GM12864 (cell line): ENCODE measurements around the gene SFMBT1.

Experiments
- DNase-seq: peaks from one replicate; pipeline ENCODE4 v3.0.0-alpha.2; 2011; ENCODE audit warnings: low read depth
- H3K4me3 ChIP-seq: 2 replicates; pipeline ENCODE4 v1.5.1; 2011; ENCODE audit warnings: mild to moderate bottlenecking, low read depth, low read length, control low read depth
- TF ChIP-seq, protein P1 (sequence below): IDR thresholded peaks from 2 replicates; pipeline ENCODE4 v1.5.1; 2011; ENCODE audit warnings: low read depth, mild to moderate bottlenecking, moderate library complexity, low read length, control low read depth, inconsistent platforms; ENCODE audit errors: missing control alignments

SFMBT1 gene

GRCh38 chr3:53084310-53085001 lies 38.6 kb upstream of the SFMBT1 start:
- DNase-seq = no peak
- TF ChIP-seq, protein P1, sequence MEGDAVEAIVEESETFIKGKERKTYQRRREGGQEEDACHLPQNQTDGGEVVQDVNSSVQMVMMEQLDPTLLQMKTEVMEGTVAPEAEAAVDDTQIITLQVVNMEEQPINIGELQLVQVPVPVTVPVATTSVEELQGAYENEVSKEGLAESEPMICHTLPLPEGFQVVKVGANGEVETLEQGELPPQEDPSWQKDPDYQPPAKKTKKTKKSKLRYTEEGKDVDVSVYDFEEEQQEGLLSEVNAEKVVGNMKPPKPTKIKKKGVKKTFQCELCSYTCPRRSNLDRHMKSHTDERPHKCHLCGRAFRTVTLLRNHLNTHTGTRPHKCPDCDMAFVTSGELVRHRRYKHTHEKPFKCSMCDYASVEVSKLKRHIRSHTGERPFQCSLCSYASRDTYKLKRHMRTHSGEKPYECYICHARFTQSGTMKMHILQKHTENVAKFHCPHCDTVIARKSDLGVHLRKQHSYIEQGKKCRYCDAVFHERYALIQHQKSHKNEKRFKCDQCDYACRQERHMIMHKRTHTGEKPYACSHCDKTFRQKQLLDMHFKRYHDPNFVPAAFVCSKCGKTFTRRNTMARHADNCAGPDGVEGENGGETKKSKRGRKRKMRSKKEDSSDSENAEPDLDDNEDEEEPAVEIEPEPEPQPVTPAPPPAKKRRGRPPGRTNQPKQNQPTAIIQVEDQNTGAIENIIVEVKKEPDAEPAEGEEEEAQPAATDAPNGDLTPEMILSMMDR = no peak
- H3K4me3 ChIP-seq = no peak overlapping the region

GRCh38 chr3:53083949-53084309 lies 38.1 kb upstream of the SFMBT1 start:
- no peak for DNase-seq
- H3K4me3 ChIP-seq = no peak overlapping the region

GRCh38 chr3:53083521-53083920 lies 37.6 kb upstream of the SFMBT1 start:
- H3K4me3 ChIP-seq = no peak overlapping the region
- TF ChIP-seq, protein P1 = no peak
- no peak for DNase-seq

More at GRCh38 chr3:53083949-53084309, 38.1 kb upstream of the SFMBT1 start:
- TF ChIP-seq, protein P1 = no peak

DNA sequence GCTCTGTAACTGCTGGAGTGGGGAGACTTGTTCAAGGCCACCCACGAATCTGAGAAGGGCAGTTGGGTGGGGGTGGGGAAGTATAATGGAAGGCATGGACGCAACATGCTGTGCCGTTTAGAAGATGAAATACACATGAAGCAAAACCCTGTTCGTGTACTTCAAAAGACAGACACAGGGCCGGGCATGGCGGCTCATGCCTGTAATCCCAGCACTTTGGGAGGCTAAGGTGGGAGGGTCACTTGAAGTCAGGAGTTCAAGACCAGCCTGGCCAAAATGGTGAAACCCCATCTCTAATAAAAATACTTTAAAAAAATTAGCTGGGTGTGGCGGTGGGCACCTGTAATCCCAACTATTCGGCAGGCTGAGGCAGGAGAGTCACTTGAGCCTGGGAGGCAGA lies 36.9 kb upstream of the SFMBT1 start:
- no peak for DNase-seq
- TF ChIP-seq, protein P1 = no peak
- H3K4me3 ChIP-seq = no peak overlapping the region

DNA sequence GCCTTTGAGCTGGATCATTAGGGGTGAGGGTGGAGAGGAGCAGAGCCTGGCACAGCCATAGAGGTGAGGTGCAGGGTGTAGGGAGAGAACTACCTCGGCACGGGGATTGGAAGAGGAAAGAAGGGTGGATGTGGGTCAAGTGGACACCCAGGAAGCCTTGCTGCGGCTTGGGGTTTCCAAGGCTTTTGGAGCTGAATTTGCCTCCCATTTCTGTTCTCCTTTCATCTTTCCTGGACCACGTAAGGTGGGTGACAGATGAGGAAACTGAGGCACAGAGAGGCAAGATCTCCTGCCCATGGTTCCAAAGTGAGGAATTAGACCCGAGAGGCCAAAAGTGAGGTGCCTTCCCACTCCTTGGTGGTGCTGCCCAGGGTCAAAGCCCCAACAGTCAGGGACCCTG lies 35.4 kb upstream of the SFMBT1 start:
- TF ChIP-seq, protein P1 = no peak
- H3K4me3 ChIP-seq = no peak overlapping the region
- no peak for DNase-seq

DNA sequence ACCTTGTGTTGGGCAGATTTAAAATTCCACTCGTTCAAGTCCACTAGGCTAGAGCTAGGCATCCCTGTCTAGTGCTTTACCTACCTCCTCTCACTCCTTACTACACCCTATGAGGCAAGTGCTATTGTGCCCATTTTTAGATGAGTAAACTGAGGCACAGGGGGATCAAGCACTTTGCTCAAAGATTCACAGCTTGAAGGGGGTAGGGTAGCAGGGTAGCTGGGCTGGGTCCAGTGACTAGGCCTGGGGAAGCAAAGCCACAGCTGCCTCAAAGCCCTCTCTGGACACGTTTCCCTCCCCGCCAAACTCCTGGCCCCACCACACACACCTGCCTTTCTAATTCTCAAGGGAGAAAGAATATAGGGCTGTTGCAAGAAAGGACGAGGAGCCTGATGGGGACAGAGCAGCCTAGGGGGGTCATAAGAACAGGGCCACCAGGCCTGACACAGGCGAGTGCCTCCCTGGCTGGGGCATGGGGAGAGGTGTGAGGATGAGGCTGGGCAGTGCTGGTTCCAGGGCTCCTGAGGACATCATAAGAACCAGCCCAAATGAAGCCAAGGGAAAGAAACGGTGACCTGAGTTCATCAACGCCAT lies 34.8 kb upstream of the SFMBT1 start:
- no peak overlapping the region for H3K4me3 ChIP-seq
- DNase-seq = no peak
- TF ChIP-seq, protein P1 = no peak
